PC-3 (cell line): Measurements from ENCODE around the gene GALNTL6. TPM values are rescaled to one million over a fixed set of nuclear protein-coding genes. Genes with fewer than 3 reads are reported as not detected.
"Not testable (repeated sequence)": the region's sequence is repeated elsewhere in the genome, so short reads cannot be mapped to it uniquely, and the experiment has no call there.

Experiments used
- ATAC-seq: fragments of 200-7000 bp; cut with Tn5 transposase; 2 replicates; pipeline ENCODE4 v1.9.1; 2020; ENCODE audit warnings: mild to moderate bottlenecking, moderate library complexity
- BruUV-seq: library from RNA; stranded (reverse); fragments of 400-500 nt; replicated peaks from 2 replicates; lab custom pipeline; 2021; lab: Mats Ljungman, UMichigan
- CTCF ChIA-PET: fragments of 300-600 bp; sonication (Branson Sonifier 250); formaldehyde crosslinking; loops from one replicate; lab custom pipeline; 2022; ENCODE audit warnings: antibody characterized with exemption; lab: Charles Lee
- POLR2A ChIA-PET: fragments of 300-600 bp; sonication (Branson Sonifier 250); formaldehyde crosslinking; loops from one replicate; lab custom pipeline; 2022; ENCODE audit warnings: antibody characterized with exemption; ENCODE audit not compliant: unreplicated experiment; lab: Charles Lee
- DNase-seq: peaks from one replicate; pipeline ENCODE4 v3.0.0-alpha.2; 2015
- H2AFZ ChIP-seq: fragments of 300-600 bp; sonication (generic); 2 replicates; pipeline ENCODE4 v1.6.0; 2016; ENCODE audit warnings: antibody characterized with exemption, low read length
- H3F3A ChIP-seq: fragments of 300-600 bp; sonication (generic); one replicate; pipeline ENCODE4 v1.6.0; 2017; ENCODE audit warnings: antibody characterized with exemption, low read length, control low read depth, mild to moderate bottlenecking; ENCODE audit not compliant: unreplicated experiment
- H3K27ac ChIP-seq: fragments of 300-600 bp; sonication (generic); 2 replicates; pipeline ENCODE4 v1.5.1; 2016; ENCODE audit warnings: mild to moderate bottlenecking, low read length
- H3K27me3 ChIP-seq: fragments of 300-600 bp; sonication (generic); 2 replicates; pipeline ENCODE4 v1.6.1; 2016; ENCODE audit warnings: low read length, mixed read lengths
- H3K36me3 ChIP-seq: fragments of 300-600 bp; sonication (generic); 2 replicates; pipeline ENCODE4 v1.6.1; 2016; ENCODE audit warnings: low read depth, mixed run types, low read length, mixed read lengths
- H3K4me1 ChIP-seq: fragments of 300-600 bp; sonication (generic); 2 replicates; pipeline ENCODE4 v1.5.1; 2016; ENCODE audit warnings: low read length; ENCODE audit not compliant: insufficient read depth
- H3K4me2 ChIP-seq: fragments of 300-600 bp; sonication (generic); 2 replicates; pipeline ENCODE4 v1.6.0; 2016; ENCODE audit warnings: low read length
- H3K4me3 ChIP-seq: fragments of 300-600 bp; sonication (generic); 2 replicates; pipeline ENCODE4 v1.5.1; 2016; ENCODE audit warnings: mild to moderate bottlenecking, low read length, mixed read lengths
- H3K79me2 ChIP-seq: fragments of 300-600 bp; sonication (generic); 2 replicates; pipeline ENCODE4 v1.6.1; 2017; ENCODE audit warnings: low read length, mixed read lengths
- H3K9ac ChIP-seq: fragments of 300-600 bp; sonication (generic); 2 replicates; pipeline ENCODE4 v1.6.0; 2016; ENCODE audit warnings: mild to moderate bottlenecking, low read length
- H3K9me2 ChIP-seq: fragments of 300-600 bp; sonication (generic); replicated peaks from 2 replicates; pipeline ENCODE4 v1.6.1; 2016; ENCODE audit warnings: mixed run types, low read length, mixed read lengths
- H3K9me3 ChIP-seq: fragments of 300-600 bp; sonication (generic); 2 replicates; pipeline ENCODE4 v1.6.1; 2016; ENCODE audit warnings: low read length, mixed read lengths
- H4K20me1 ChIP-seq: fragments of 300-600 bp; sonication (generic); 2 replicates; pipeline ENCODE4 v1.6.1; 2016; ENCODE audit warnings: low read length, mixed read lengths
- EZH2 ChIP-seq: fragments of 300-600 bp; sonication (generic); IDR thresholded peaks from one replicate; pipeline ENCODE4 v1.6.1; 2017; ENCODE audit warnings: antibody characterized with exemption, mild to moderate bottlenecking, low read length; ENCODE audit not compliant: unreplicated experiment
- EZH2phosphoT487 ChIP-seq: fragments of 300-600 bp; sonication (generic); IDR thresholded peaks from 2 replicates; pipeline ENCODE4 v1.6.1; 2018; ENCODE audit warnings: mild to moderate bottlenecking, antibody characterized with exemption, low read length, borderline replicate concordance
- intact Hi-C: fragments of 100-400 bp; cut with micrococcal nuclease; formaldehyde crosslinking; loops from 2 replicates; pipeline ENCODE4 v1.9.0; 2023
- total RNA-seq: library from RNA; depleted of rRNA; stranded (reverse); fragments of >200 nt; gene quantifications from 2 replicates; pipeline ENCODE4 v1.2.3, GENCODE V29; 2014
- TF ChIP-seq, protein P1 (sequence below): fragments of 300-600 bp; sonication (generic); conservative IDR thresholded peaks from 2 replicates; pipeline ENCODE4 v1.5.1; 2017; ENCODE audit warnings: antibody characterized with exemption, low read depth, mild to moderate bottlenecking, low read length

Gene GALNTL6
- total RNA-seq, 1 experiment from 2014 or later = not detected

GRCh38 chr4:172874944-172875343 lies 1061.7 kb downstream of the GALNTL6 start:
- Histone ChIP-seq H3K79me2 (no peaks in the 10 kb centered on the region), H2AFZ (no peak overlapping the region), H4K20me1 (no peaks in the 10 kb centered on the region), H3K4me1 (no peaks in the 10 kb centered on the region), H3K4me3 (no peak overlapping the region), H3F3A (no peaks in the 10 kb centered on the region), H3K9me3 (no peaks in the 10 kb centered on the region), H3K27me3 (no peaks in the 10 kb centered on the region), H3K9ac (no peak overlapping the region), H3K9me2 (no peaks in the 10 kb centered on the region), H3K27ac (no peak overlapping the region), H3K4me2 (no peak overlapping the region), H3K36me3 (no peaks in the 10 kb centered on the region)
- no TSS peak for BruUV-seq
- CTCF ChIA-PET = no interaction called here
- no peak for DNase-seq
- intact Hi-C loops = no loop called here
- POLR2A ChIA-PET = no interaction called here
- TF ChIP-seq EZH2 (no peak), EZH2phosphoT487 (no peak)
- TF ChIP-seq, protein P1, sequence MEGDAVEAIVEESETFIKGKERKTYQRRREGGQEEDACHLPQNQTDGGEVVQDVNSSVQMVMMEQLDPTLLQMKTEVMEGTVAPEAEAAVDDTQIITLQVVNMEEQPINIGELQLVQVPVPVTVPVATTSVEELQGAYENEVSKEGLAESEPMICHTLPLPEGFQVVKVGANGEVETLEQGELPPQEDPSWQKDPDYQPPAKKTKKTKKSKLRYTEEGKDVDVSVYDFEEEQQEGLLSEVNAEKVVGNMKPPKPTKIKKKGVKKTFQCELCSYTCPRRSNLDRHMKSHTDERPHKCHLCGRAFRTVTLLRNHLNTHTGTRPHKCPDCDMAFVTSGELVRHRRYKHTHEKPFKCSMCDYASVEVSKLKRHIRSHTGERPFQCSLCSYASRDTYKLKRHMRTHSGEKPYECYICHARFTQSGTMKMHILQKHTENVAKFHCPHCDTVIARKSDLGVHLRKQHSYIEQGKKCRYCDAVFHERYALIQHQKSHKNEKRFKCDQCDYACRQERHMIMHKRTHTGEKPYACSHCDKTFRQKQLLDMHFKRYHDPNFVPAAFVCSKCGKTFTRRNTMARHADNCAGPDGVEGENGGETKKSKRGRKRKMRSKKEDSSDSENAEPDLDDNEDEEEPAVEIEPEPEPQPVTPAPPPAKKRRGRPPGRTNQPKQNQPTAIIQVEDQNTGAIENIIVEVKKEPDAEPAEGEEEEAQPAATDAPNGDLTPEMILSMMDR = no peak
- ATAC-seq = no peak

DNA sequence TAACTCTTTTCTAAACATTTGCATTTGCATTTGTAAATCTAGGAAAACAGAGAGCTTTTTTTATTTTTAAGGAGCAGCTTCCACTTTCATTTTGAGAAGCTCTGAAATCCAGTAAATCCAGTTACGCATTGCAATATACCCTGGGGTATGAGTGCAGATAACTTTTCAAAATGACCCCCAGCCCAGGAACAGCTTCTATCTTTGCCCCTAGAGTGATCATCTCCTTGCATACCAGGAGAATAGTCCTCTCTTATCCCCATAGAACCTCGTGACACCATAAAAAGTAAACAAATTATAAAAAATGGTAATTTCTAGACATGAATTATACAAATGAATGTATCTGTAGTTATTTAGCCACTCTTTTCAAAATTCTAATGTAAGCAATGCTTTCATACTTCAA lies 1063.2 kb downstream of the GALNTL6 start:
- Histone ChIP-seq H3K27me3 (no peaks in the 10 kb centered on the region), H4K20me1 (no peaks in the 10 kb centered on the region), H3K27ac (no peak overlapping the region), H2AFZ (no peak overlapping the region), H3K9ac (no peak overlapping the region), H3K36me3 (no peaks in the 10 kb centered on the region), H3K9me2 (no peaks in the 10 kb centered on the region), H3K9me3 (no peaks in the 10 kb centered on the region), H3K4me1 (no peaks in the 10 kb centered on the region), H3K4me3 (no peak overlapping the region), H3K4me2 (no peak overlapping the region), H3K79me2 (no peaks in the 10 kb centered on the region), H3F3A (no peaks in the 10 kb centered on the region)
- CTCF ChIA-PET = no interaction called here
- ATAC-seq (no peak), DNase-seq (no peak)
- TF ChIP-seq EZH2 (no peak), EZH2phosphoT487 (no peak)
- TF ChIP-seq, protein P1 = no peak
- intact Hi-C loops = no loop called here
- POLR2A ChIA-PET = no interaction called here
- no TSS peak for BruUV-seq

- H3F3A ChIP-seq = no peaks in the 10 kb centered on the region
- CTCF ChIA-PET = no interaction called here
- no peak overlapping the region for H3K4me2 ChIP-seq
- intact Hi-C loops = no loop called here
- DNase-seq = no peak
- no peaks in the 10 kb centered on the region for H4K20me1 ChIP-seq
- no peak overlapping the region for H2AFZ ChIP-seq
- no peaks in the 10 kb centered on the region for H3K4me1 ChIP-seq
- no TSS peak for BruUV-seq
- H3K4me3 ChIP-seq = no peak overlapping the region
- no peaks in the 10 kb centered on the region for H3K9me3 ChIP-seq
- no peak overlapping the region for H3K9ac ChIP-seq
- TF ChIP-seq EZH2 = no peak
- TF ChIP-seq, protein P1 = no peak
- no peak for TF ChIP-seq EZH2phosphoT487
- no peak for ATAC-seq
- H3K27ac ChIP-seq = no peak overlapping the region
- POLR2A ChIA-PET = no interaction called here
- no peaks in the 10 kb centered on the region for H3K27me3 ChIP-seq
- H3K79me2 ChIP-seq = no peaks in the 10 kb centered on the region
- H3K9me2 ChIP-seq = no peaks in the 10 kb centered on the region
- no peaks in the 10 kb centered on the region for H3K36me3 ChIP-seq
Observed at GRCh38 chr4:172881645-172882044, 1068.4 kb downstream of the GALNTL6 start.

DNA sequence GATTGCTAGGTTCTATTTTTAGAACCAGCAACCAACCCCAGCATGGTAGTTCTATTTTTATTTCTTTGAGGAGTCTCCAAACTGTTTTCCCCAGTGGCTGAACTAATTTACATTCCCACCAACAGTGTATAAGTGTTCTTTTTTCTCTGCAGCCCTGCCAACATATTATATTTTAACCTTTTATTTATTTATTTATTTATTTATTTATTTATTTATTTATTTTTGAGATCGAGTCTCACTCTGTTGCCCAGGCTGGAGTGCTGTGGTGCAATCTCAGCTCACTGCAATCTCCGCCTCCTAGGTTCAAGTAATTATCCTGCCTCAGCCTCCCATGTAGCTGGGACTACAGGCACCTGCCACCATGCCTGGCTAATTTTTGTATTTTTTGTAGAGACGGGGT lies 1074.2 kb downstream of the GALNTL6 start:
- H3K27ac ChIP-seq, BruUV-seq, POLR2A ChIA-PET, H3K9ac ChIP-seq, H3K9me3 ChIP-seq, H2AFZ ChIP-seq, H3K36me3 ChIP-seq, DNase-seq, H3K4me1 ChIP-seq, ATAC-seq, intact Hi-C loops, H3K79me2 ChIP-seq, H3K4me3 ChIP-seq, CTCF ChIA-PET, H4K20me1 ChIP-seq, H3K4me2 ChIP-seq, H3K9me2 ChIP-seq, H3F3A ChIP-seq, H3K27me3 ChIP-seq: not testable (repeated sequence)
